Measurements from ENCODE around the gene IL25.

Gene IL25

GRCh38 chr14:23354990-23355389 lies 17.6 kb upstream of the IL25 start:
- no peak for DNase-seq

DNA sequence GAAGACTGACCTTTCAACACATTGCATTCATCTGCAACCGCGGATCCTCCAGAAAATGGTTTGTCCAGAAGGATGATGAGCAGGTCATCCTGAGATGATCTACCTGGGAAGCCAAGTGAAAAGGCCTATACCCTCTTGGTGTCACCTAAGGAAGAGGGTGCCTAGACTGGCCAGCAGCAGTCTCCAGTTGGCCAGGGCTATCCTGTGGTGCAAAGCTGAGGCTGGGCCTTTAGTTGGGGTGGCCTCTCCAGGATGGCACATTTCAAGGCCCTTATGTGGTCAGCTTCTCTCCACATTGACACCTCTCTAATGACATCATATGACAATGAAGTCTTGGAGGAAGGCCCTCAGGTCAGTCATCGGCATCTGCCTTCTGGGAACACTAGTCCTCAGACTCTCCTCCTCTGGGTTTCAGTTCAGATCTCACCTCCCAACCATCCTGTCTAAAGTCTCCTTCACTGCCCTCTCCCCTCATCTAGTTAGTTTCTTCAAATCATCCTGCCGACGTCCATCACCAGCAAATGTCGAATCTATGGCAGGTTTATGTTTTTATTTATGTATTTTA lies 16.7 kb upstream of the IL25 start:
- DNase-seq, result no peak

- no peak for DNase-seq
These were observed 15.9 kb upstream of the IL25 start for GRCh38 chr14:23356662-23357061.

- DNase-seq, result no peak
These were observed 15.3 kb upstream of the IL25 start for GRCh38 chr14:23357261-23357660.

DNA sequence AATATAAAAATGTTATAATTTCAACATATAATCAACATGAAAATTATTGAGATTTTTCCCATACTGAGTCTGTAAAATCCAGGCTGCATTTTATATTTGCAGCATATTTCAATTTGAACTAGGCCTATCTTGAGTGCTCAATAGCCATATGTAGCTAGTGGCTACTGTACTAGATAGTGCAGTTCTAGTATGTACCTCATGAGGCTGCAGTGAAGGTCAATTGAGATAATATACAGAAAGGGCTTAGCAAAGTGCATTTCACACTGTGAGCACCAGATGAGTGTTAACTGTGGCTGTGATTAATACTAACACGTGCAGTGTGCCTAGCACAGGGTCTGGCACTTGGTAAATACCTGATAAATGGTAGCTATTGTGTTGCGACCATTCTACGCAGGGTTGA lies 14.6 kb upstream of the IL25 start:
- no peak for DNase-seq

DNA sequence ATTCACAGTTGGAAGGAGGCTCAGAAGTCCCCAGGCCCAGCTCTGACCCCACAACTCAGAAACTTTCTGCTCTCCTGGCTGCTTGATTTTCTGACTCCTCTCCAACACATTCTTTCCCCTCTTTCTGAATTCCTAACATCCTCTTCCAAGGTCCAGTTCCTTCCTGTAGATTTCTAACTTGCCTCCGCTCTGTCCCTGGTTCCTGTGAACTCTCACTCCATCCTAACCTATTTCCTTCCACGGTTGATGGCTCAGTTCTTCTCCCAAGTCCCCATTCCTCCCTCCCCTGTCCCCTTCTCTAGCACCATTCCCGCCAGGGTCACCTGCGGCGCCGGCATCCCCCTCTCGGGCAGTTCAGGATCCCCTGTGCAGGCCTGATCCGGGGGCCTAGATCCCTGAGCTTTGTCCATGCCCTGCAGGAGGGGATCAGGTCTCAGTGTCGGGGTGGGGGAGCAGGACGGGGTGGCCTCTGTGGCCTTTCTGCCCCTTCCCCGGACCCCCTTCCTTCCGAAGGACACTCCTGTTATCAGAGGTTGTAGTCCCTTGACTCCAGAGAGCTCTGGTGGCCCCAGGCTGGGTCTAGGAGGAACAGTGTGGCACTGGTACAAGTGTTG lies 13.9 kb upstream of the IL25 start:
- peak; percentile 45 for DNase-seq

DNA sequence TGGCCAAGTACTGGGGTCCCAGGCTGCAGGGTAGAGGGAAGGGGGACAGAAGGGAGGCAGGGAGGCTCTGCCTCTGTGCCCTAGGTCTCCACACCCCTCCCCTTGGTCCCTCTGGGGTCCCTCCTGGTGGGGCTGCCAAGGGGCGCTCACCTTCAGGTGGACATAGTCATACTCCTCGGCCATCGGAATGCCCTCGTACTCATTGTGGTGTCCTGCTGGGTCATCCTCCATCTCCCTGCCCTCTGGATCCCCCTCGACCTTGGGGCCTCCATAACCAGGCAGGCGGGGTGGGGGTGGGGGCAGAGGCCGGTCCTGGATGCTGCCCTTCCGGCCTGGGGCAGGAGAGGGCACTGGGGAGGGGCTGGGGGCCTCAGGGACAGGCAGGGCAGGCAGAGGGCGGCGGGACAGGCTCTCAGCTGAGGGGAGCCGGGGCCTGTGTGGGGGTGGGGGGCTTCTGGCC lies 13.4 kb upstream of the IL25 start:
- no peak for DNase-seq

- DNase-seq, result peak; percentile 50
These were observed 12.7 kb upstream of the IL25 start for GRCh38 chr14:23359722-23360447.

DNA sequence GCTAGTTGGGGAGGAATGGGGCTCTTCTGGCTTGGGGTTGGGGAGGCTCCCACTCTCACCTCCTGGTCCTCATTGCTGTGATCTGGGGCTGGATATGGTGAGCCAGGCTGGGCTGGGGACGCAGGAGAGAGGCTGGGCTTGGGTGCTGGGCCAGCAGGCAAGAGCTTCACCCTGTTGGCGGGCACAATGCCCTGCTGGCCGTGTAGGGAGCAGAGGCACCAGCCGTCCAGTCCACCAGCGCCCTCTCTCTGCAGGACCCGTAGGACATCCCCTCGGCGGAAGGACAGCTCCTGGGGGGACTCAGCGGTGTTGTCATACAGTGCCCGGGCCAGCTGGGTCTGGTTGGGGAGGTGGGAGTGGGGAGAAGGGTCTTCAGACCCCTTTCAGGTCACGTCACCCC lies 12.1 kb upstream of the IL25 start:
- DNase-seq, result peak; percentile 56

- peak; percentile 13 for DNase-seq
These were observed 11.3 kb upstream of the IL25 start for GRCh38 chr14:23361320-23361719.

- no peak for DNase-seq
These were observed 10.8 kb upstream of the IL25 start for GRCh38 chr14:23361763-23362162.

DNA sequence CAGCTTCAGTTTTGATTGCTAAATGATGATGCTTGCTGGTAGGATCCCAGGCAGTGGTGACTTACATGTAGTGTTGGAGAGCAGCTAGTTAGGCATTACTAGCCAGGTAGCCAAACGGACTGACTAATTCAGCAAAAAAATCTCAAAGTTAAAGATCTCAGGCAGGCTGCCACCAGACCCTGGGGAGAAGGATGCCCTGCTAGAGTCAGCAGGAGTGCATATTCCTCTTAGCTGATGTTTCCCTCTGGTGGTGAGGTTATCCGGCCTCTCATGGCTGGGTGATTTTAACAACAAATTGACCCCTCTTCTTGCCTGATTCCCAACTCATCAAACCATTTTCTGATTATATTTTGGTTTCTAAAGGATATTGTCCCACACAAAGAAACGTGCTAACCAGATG lies 10.4 kb upstream of the IL25 start:
- peak; percentile 1 for DNase-seq

- DNase-seq, result no peak
These were observed 8.2 kb upstream of the IL25 start for GRCh38 chr14:23364164-23365035.

DNA sequence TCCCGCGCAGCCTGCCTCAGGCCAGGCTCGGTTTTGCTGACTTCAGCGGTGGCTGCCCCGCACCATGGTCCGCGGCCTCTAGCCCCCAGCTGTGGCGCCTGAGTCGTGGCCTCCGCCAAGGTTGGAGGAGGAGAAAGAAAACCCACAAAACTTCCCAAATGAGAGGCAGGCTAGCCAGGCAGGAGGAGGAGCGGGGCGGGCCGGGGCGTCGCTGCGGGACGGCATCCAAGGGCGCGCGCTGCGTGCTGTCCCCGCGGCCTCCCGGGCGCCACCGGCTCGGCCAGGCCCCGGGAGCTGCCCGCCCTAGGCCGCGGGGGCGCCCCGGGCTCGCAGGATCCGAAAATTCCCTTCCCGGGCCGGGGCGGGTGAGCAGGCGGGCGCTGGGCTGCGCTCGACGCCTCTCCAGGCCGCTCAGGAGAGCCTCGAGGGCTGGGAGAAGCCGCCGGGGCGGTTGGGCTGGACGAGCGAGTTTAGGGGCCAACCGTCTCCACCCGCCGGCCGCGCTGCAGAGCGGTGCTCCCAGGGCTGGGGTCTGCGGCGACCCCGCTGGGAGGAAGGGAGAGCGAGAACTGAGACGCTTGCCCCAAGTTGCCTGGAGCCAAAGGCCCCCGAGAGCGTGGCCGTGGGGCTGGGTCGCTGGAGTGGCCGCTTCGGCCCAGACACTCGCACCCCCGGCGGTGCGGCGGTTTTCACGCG lies 7.4 kb upstream of the IL25 start, which contains the start of gene EFS:
TSS of gene EFS (minus strand) at position 137 of the 696 bp plus-strand sequence. CDS start 147 bp downstream, outside the sequence.
- no peak for DNase-seq

GRCh38 chr14:23365732-23366425 lies 6.7 kb upstream of the IL25 start:
- DNase-seq, result peak; percentile 49

GRCh38 chr14:23366426-23366921 lies 6.1 kb upstream of the IL25 start:
- peak; percentile 48 for DNase-seq

DNA sequence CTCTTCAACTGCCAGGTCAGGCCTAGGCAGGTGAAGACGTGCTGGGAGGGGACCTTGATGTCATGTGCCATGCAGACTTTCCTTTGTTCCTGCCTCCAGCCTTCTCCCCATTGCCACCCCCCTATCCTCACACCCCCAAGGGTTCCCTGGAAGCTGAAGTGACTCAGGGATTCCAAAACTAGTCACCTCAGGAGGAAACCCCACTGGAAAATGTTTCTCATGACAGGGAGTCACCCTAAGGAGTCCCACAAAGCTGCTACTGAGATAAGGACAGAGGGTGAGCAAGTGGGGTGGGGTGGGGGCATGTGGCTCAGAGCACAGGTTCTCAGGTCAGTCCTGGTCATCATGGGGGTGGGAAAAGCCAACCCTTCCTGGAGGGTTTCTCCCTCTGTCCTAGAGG lies 2.4 kb upstream of the IL25 start:
- no peak for DNase-seq

DNA sequence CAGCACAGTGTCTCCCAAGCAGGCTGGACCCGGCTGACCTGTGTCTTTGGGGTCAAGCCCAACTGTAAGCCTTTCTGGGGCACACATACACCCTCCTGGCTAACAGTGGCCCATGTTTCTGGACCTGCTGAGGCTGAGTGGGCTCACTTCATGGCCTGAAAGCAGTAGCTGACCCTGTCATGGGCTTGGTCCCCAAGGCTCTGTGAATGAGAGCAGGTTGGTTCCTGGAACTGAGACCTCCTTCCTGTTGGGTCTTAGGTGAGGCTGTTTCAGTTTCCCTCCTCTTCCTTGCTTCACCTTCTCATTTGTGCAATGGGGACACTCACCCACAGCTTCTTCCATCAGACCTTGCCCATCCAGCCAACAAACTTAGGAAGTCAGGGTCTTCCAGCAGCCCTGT lies 744 bp upstream of the IL25 start:
- DNase-seq, result no peak

GRCh38 chr14:23373041-23373440 lies 432 bp downstream of the IL25 start:
- no peak for DNase-seq

- no peak for DNase-seq
These were observed 3.1 kb downstream of the IL25 start for GRCh38 chr14:23375527-23376251.

All from activated effector memory CD4-positive, alpha-beta T cell treated with anti-CD3 and anti-CD28 coated beads, Interleukin-2, amount 50 U/mL, for 16 hours (primary cell).